ENCODE measurements around the gene SPEM2. TPM values are rescaled to one million over a fixed set of nuclear protein-coding genes. Genes with fewer than 3 reads are reported as not detected.

The SPEM2 gene
- total RNA-seq, 1 experiment from 2014 or later, result not detected

DNA sequence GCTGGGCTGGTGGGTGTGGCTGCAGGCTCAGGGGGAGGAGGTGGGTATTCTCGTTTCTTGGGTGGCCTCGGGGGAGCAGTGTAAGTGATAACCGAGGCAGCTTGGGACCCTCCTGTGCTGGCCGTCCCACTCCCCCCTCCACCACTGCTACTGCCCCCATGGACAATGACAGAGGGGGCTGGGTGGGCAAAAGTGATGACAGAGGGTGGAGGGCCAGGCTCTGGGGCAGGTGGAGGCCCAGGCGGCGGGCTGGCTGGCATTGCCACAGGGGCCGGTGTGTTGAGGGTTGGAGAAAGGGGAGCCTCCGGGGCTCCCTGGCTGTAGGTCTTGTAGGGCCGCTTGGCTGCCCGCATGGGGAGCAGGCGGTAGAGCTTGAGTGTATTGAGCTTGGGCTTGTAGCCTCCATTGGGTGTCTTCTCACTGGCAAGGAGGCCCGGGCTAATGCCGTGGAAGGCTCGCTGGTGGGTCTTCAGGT is 38.0 kb downstream of the SPEM2 start:
- WGBS (ENCODE audit: extremely low coverage, insufficient read length, low lambda C conversion rate), result no CpG with 5 or more reads among the region's 14 CpGs
- Mint-ChIP-seq H3K36me3 (ENCODE audit: insufficient read depth in 1 of 3, low read depth in 3 of 3) (peaks cover 3 to 20% (median 18%) of the 10 kb centered on the region in 3 experiments; a peak in 5 of 7 replicates), H3K27me3 (ENCODE audit: low read depth) (no peaks in the 10 kb centered on the region), H3K9me3 (no peaks in the 10 kb centered on the region), H3K27ac (no peak overlapping the region; a peak in 2 of 7 replicates), H3K4me3 (no peak overlapping the region), H3K4me1 (peaks cover 9 to 21% of the 10 kb centered on the region in 2 experiments)
- no peak overlapping the region for H4K5ac ChIP-seq (ENCODE audit: insufficient read length, low read depth, low read length)
- H3K79me1 ChIP-seq (ENCODE audit: insufficient read depth, low read depth, low read length, poor library complexity, severe bottlenecking), result no peaks in the 10 kb centered on the region
- no peak for DNase-seq
- H2BK120ac ChIP-seq (ENCODE audit: low read depth, low read length, poor library complexity, severe bottlenecking), result no peak overlapping the region
- H2BK15ac ChIP-seq (ENCODE audit: low read depth, low read length), result no peak overlapping the region
- no peak overlapping the region for H3T11ph ChIP-seq (ENCODE audit: low read length)
- no peak overlapping the region for H3K18ac ChIP-seq (ENCODE audit: insufficient read length, low read depth, low read length)
- H3K23me2 ChIP-seq (ENCODE audit: insufficient read length, low read depth, low read length, poor library complexity, severe bottlenecking), result no peaks in the 10 kb centered on the region
- no peak overlapping the region for H3K4me2 ChIP-seq (ENCODE audit: insufficient read depth, insufficient read length, low read length)
- TF ChIP-seq, protein P1, sequence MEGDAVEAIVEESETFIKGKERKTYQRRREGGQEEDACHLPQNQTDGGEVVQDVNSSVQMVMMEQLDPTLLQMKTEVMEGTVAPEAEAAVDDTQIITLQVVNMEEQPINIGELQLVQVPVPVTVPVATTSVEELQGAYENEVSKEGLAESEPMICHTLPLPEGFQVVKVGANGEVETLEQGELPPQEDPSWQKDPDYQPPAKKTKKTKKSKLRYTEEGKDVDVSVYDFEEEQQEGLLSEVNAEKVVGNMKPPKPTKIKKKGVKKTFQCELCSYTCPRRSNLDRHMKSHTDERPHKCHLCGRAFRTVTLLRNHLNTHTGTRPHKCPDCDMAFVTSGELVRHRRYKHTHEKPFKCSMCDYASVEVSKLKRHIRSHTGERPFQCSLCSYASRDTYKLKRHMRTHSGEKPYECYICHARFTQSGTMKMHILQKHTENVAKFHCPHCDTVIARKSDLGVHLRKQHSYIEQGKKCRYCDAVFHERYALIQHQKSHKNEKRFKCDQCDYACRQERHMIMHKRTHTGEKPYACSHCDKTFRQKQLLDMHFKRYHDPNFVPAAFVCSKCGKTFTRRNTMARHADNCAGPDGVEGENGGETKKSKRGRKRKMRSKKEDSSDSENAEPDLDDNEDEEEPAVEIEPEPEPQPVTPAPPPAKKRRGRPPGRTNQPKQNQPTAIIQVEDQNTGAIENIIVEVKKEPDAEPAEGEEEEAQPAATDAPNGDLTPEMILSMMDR (conservative IDR thresholded peaks at IDR 0.05), result no peak
- no peak overlapping the region for H4K91ac ChIP-seq (ENCODE audit: insufficient read length, low read depth, low read length)
- no peak overlapping the region for H3K27ac ChIP-seq (ENCODE audit: insufficient read length, low read depth, low read length)
- no peak overlapping the region for H3K56ac ChIP-seq (ENCODE audit: insufficient read length, low read depth, low read length)
- no peak overlapping the region for H2BK12ac ChIP-seq (ENCODE audit: insufficient read length, low read depth, low read length)
- peaks cover 2% of the 10 kb centered on the region for H4K20me1 ChIP-seq (ENCODE audit: control insufficient read depth, insufficient read depth, insufficient read length)
- H2BK5ac ChIP-seq (ENCODE audit: insufficient read length, low read length), result no peak overlapping the region
- H2BK20ac ChIP-seq (ENCODE audit: low read depth, low read length, poor library complexity, severe bottlenecking), result no peak overlapping the region
- no peak overlapping the region for H3K14ac ChIP-seq (ENCODE audit: insufficient read depth, low read length)
- H3K4me1 ChIP-seq (ENCODE audit: insufficient read depth, low read length), result peaks cover 8% of the 10 kb centered on the region; the same call in 1 of the 2 replicates
- no peaks in the 10 kb centered on the region for H3K27me3 ChIP-seq (ENCODE audit: insufficient read depth, low read length)
- no peak overlapping the region for H2AK5ac ChIP-seq (ENCODE audit: insufficient read length, low read length)
- no peak overlapping the region for H3K4ac ChIP-seq (ENCODE audit: low read depth, low read length)
- H4K8ac ChIP-seq (replicated peaks; ENCODE audit: insufficient read length, low read depth, low read length), result no peak overlapping the region
- no peaks in the 10 kb centered on the region for H3K79me2 ChIP-seq (ENCODE audit: insufficient read depth, low read length)
- H2AFZ ChIP-seq (ENCODE audit: low read length), result no peak overlapping the region
- no peak overlapping the region for H3K23ac ChIP-seq (ENCODE audit: insufficient read length, low read depth, low read length)
- no peak overlapping the region for H3K9ac ChIP-seq (ENCODE audit: extremely low read depth, insufficient read length, low read length)
- H3K9me3 ChIP-seq (ENCODE audit: control insufficient read depth, low read depth, low read length), result no peaks in the 10 kb centered on the region
